Measurements from ENCODE around the gene SLC12A1. TPM values are rescaled to one million over a fixed set of nuclear protein-coding genes. Genes with fewer than 3 reads are reported as not detected.
A peak's percentile ranks its signal among the peaks of the same experiment; 100 is the strongest.

The SLC12A1 gene
- total and polyA plus RNA-seq, 11 donors, result not detected

DNA sequence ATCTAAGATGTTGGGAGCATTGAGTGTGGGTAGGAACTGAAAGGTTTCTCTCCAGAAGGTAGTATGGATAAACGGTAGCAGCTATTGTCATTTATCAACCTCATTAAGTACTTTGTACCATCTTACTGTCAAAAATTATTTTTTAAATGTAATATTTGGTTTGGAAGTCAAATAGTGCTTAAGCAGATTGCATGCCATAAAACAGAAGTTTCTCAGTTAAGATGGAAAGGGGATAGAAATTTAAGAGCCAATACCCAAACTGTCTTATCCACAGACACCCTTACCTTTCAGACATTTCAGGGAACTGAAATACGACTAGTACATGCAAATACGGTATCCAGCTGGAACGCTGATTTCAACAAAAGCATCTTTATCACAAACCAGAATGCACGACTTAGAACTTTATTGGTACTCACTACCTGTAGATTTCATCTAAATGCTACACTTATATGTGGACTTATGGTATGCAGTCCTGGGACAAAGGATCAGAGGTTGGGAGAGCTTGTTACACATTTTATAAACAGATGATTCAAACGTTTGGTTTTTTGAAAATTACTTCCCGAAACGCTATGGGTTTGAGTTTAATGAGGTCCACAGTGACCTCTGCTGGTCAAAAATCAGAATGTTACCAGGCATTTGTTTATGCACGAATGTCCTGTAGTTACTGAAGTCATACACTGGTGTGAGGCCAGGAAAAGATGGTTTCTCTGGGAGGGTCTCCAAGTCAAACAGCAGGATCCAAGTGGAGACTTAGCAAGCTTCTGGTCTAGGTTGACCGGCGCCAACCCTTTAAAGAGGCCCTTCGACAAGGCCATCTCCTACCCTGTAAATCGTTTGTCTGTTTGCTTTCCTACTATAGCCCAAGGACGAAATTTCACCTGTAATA is 79.5 kb downstream of the SLC12A1 start:
- peak overlapping the region in 8 of 12 donors; percentile 5 to 31 (median 28) for H3K4me3 ChIP-seq
- WGBS, 4 donors, result 24 to 27% (median 25%) methylated on average over 14 of the region's 14 CpGs
- peak in 3 of 5 donors; percentile 28 to 41 (median 38) for DNase-seq
- no peak for TF ChIP-seq POLR2A (IDR thresholded peaks at IDR 0.05)
- TF ChIP-seq, protein P1, sequence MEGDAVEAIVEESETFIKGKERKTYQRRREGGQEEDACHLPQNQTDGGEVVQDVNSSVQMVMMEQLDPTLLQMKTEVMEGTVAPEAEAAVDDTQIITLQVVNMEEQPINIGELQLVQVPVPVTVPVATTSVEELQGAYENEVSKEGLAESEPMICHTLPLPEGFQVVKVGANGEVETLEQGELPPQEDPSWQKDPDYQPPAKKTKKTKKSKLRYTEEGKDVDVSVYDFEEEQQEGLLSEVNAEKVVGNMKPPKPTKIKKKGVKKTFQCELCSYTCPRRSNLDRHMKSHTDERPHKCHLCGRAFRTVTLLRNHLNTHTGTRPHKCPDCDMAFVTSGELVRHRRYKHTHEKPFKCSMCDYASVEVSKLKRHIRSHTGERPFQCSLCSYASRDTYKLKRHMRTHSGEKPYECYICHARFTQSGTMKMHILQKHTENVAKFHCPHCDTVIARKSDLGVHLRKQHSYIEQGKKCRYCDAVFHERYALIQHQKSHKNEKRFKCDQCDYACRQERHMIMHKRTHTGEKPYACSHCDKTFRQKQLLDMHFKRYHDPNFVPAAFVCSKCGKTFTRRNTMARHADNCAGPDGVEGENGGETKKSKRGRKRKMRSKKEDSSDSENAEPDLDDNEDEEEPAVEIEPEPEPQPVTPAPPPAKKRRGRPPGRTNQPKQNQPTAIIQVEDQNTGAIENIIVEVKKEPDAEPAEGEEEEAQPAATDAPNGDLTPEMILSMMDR (IDR thresholded peaks at IDR 0.05), result peak; percentile 59 to 84 (median 72)
- no peaks in the 10 kb centered on the region for H3K36me3 ChIP-seq
- ATAC-seq, result peak; percentile 45 to 80 (median 70)
- H3K9me3 ChIP-seq, result no peaks in the 10 kb centered on the region
- intact Hi-C loops (cut with DNase I), result loop anchor here in 9 of 10 donors (2.0 to 10.0 kb wide), 7 partner anchors 171 to 1091 kb away; no protein-coding TSS in a partner anchor
- peaks cover 0 to 3% (median 0%) of the 10 kb centered on the region in 9 donors for H3K27me3 ChIP-seq
- H3K27ac ChIP-seq, result no peak overlapping the region
- peaks cover 0 to 22% (median 0%) of the 10 kb centered on the region in 12 donors for H3K4me1 ChIP-seq

DNA sequence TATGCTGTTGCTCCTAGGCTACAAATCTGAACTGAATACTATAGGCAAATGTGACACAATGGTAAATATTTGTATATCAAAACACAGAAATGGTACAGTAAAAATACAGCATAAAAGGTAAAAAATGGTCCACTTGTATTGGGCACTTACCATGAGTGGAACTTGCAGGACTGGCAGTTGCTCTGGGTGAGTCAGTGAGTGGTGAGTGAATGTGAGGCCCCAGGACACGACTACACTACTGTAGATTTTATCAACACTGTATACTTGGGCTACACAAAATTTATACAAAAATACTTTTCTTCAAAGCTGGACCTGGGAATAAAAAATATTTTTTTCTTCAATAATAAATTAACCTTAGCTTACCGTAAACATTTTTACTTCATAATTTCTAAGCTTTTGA is 83.5 kb downstream of the SLC12A1 start:
- TF ChIP-seq, protein P1 (IDR thresholded peaks at IDR 0.05), result no peak
- no peak for TF ChIP-seq POLR2A (IDR thresholded peaks at IDR 0.05)
- WGBS, 4 donors, result 83 to 94% (median 89%) methylated on average over 2 of the region's 2 CpGs
- Histone ChIP-seq H3K9me3 (no peaks in the 10 kb centered on the region), H3K4me1 (peaks cover 0 to 6% (median 0%) of the 10 kb centered on the region in 12 donors), H3K27me3 (no peaks in the 10 kb centered on the region), H3K4me3 (no peak overlapping the region), H3K36me3 (no peaks in the 10 kb centered on the region), H3K27ac (no peak overlapping the region)
- DNase-seq (no peak), ATAC-seq (no peak)
- intact Hi-C loops (cut with DNase I), result loop anchor here in 7 of 10 donors (5.0 to 10.0 kb wide), 5 partner anchors 175 to 1095 kb away; no protein-coding TSS in a partner anchor

DNA sequence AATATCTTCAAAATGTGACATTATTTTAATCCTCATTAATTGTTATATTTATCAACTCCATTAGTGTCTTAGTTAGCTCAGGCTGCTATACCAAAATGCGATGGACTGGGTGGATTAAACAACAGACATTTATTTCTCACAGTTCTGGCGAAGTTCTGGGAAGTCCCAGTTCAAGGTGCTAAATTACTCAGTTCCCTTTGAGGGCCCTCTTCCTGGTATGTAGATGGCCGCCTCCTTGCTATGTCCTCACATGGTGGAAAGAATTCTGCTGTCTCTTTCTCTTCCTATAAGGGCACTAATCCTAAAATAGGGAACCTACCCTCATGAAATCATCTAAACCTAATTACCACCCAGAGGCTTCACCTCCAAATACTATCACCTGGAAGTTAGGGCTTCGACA is 86.4 kb downstream of the SLC12A1 start:
- no peak for TF ChIP-seq POLR2A (IDR thresholded peaks at IDR 0.05)
- TF ChIP-seq, protein P1 (IDR thresholded peaks at IDR 0.05), result no peak
- Histone ChIP-seq H3K4me1 (no peaks in the 10 kb centered on the region), H3K4me3 (no peak overlapping the region), H3K27me3 (no peaks in the 10 kb centered on the region), H3K36me3 (no peaks in the 10 kb centered on the region), H3K27ac (no peak overlapping the region), H3K9me3 (no peaks in the 10 kb centered on the region)
- intact Hi-C loops (cut with DNase I), result no loop called here
- DNase-seq (no peak), ATAC-seq (no peak)
- WGBS, 4 donors, result 82 to 99% (median 93%) methylated on average over 4 of the region's 4 CpGs

DNA sequence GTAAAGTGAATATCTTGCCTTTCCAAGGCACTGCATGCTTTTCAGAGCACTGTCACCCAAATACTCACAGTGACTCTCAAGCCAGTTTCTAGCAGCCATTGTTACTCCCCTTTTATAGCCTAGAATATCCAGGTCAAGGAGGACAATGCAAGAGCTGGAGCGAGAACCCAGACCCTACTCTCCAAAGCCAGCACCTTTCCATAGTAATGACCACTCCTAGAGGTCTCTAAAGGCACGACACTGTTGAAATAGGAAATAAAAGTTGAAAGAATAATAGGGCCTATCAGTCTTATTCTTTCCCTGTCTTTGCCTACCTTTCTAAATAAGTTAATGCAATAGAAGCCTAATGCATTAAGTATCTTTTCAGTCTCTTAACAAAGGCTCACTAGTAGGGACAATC is 91.6 kb downstream of the SLC12A1 start:
- intact Hi-C loops (cut with DNase I), result no loop called here
- no peak overlapping the region for H3K4me3 ChIP-seq
- 81 to 91% (median 87%) methylated on average over 2 of the region's 2 CpGs for WGBS, 4 donors
- H3K4me1 ChIP-seq, result no peaks in the 10 kb centered on the region
- H3K27me3 ChIP-seq, result no peaks in the 10 kb centered on the region
- H3K27ac ChIP-seq, result no peak overlapping the region
- no peaks in the 10 kb centered on the region for H3K9me3 ChIP-seq
- ATAC-seq (no peak), DNase-seq (no peak)
- TF ChIP-seq, protein P1 (IDR thresholded peaks at IDR 0.05), result no peak
- TF ChIP-seq POLR2A (IDR thresholded peaks at IDR 0.05), result no peak
- no peaks in the 10 kb centered on the region for H3K36me3 ChIP-seq

All from heart left ventricle (tissue), 16 donors.